Keratinocyte (primary cell): ENCODE results near the gene ITGB4. TPM values are rescaled to one million over a fixed set of nuclear protein-coding genes. Genes with fewer than 3 reads are reported as not detected.

ENCODE experiments used
- DNase-seq: peaks from one replicate; pipeline ENCODE4 v3.0.0-alpha.2; 2011; ENCODE audit warnings: low read depth, missing footprints, low spot score
- FAIRE-seq: peaks from 2 replicates; lab custom pipeline; 2011; peaks lifted over from hg19 to GRCh38; lab: Jason Lieb, UNC
- H2AFZ ChIP-seq: 2 replicates; pipeline ENCODE4 v1.6.0; 2012; ENCODE audit warnings: low read length, control low read depth, inconsistent platforms; ENCODE audit not compliant: control insufficient read depth
- H3K27ac ChIP-seq: 2 replicates; pipeline ENCODE4 v1.5.1; 2011; ENCODE audit warnings: low read length; ENCODE audit not compliant: control insufficient read depth, insufficient read depth
- H3K27me3 ChIP-seq: 3 replicates; pipeline ENCODE4 v1.6.0; 2011; ENCODE audit warnings: low read length; ENCODE audit not compliant: control insufficient read depth, insufficient read depth; ENCODE audit errors: extremely low read depth
- H3K36me3 ChIP-seq, 2 experiments: 2 replicates in 1 of 2; 3 replicates in 1 of 2; pipeline ENCODE4 v1.5.1; 2011; ENCODE audit warnings: low read length in 2 of 2, mild to moderate bottlenecking in 1 of 2; ENCODE audit not compliant: control insufficient read depth in 2 of 2, insufficient read depth in 2 of 2; ENCODE audit errors: extremely low read depth in 1 of 2
- H3K4me1 ChIP-seq: 3 replicates; pipeline ENCODE4 v1.5.1; 2011; ENCODE audit warnings: low read length; ENCODE audit not compliant: control insufficient read depth, insufficient read depth; ENCODE audit errors: extremely low read depth
- H3K4me2 ChIP-seq: 3 replicates; pipeline ENCODE4 v1.6.0; 2011; ENCODE audit warnings: low read depth, low read length; ENCODE audit not compliant: control insufficient read depth, insufficient read depth; ENCODE audit errors: extremely low read depth
- H3K4me3 ChIP-seq, 3 experiments: fragments of 200-600 bp in 1 of 3; sonication (generic) in 1 of 3; 2 replicates in 2 of 3; 3 replicates in 1 of 3; pipeline ENCODE4 v1.5.1; 2011 to 2016; ENCODE audit warnings: low read length in 3 of 3, mild to moderate bottlenecking in 3 of 3, control low read depth in 2 of 3, inconsistent platforms in 1 of 3, low read depth in 1 of 3, mixed read lengths in 1 of 3, mixed run types in 1 of 3, moderate library complexity in 1 of 3; ENCODE audit not compliant: control insufficient read depth in 2 of 3, insufficient read depth in 2 of 3; ENCODE audit errors: extremely low read depth in 1 of 3
- H3K79me2 ChIP-seq: 2 replicates; pipeline ENCODE4 v1.6.0; 2012; ENCODE audit warnings: low read length; ENCODE audit not compliant: control insufficient read depth, insufficient read depth
- H3K9ac ChIP-seq: 3 replicates; pipeline ENCODE4 v1.6.0; 2011; ENCODE audit warnings: low read length; ENCODE audit not compliant: control insufficient read depth, insufficient read depth; ENCODE audit errors: extremely low read depth
- H3K9me1 ChIP-seq: 3 replicates; pipeline ENCODE4 v1.6.0; 2011; ENCODE audit warnings: low read length; ENCODE audit not compliant: control insufficient read depth, insufficient read depth; ENCODE audit errors: extremely low read depth
- H3K9me3 ChIP-seq: 2 replicates; pipeline ENCODE4 v1.5.1; 2012; ENCODE audit warnings: low read depth, low read length; ENCODE audit not compliant: control insufficient read depth
- H4K20me1 ChIP-seq: 3 replicates; pipeline ENCODE4 v1.6.0; 2011; ENCODE audit warnings: low read length; ENCODE audit not compliant: control insufficient read depth, insufficient read depth; ENCODE audit errors: extremely low read depth
- EZH2 ChIP-seq: IDR thresholded peaks from one replicate; pipeline ENCODE4 v1.6.1; 2012; ENCODE audit warnings: inconsistent platforms, mild to moderate bottlenecking, low read length, moderate library complexity
- dilution Hi-C: fragments of 300-500 bp; cut with MboI; formaldehyde crosslinking; loops from one replicate; pipeline ENCODE4 v1.7.0; 2020; ENCODE audit warnings: low sequenced_read_pairs; ENCODE audit not compliant: extremely low pct_ligation_motif_present
- polyA plus RNA-seq, 5 experiments: library from polyadenylated mRNA; depleted of rRNA in 3 of 5; stranded (reverse) in 3 of 5; stranded (forward) in 1 of 5; unstranded in 1 of 5; fragments of >200 nt; gene quantifications; 1 replicate in 1 of 5; 2 replicates in 3 of 5; 3 replicates in 1 of 5; pipeline versions ENCODE4 v1.2.1 to v1.2.3, GENCODE V29; 2011 to 2012; ENCODE audit warnings: missing spikeins in 2 of 5, low read depth in 1 of 5, low replicate concordance in 1 of 5
- TF ChIP-seq, protein P1 (sequence below), 3 experiments: IDR thresholded peaks in 1 of 3; conservative IDR thresholded peaks in 1 of 3; optimal IDR thresholded peaks in 1 of 3; 2 replicates in 2 of 3; 3 replicates in 1 of 3; pipeline versions ENCODE3 to v1.5.1; 2011; ENCODE audit warnings: low read length in 3 of 3, mild to moderate bottlenecking in 3 of 3, moderate library complexity in 2 of 3, control low read depth in 1 of 3, inconsistent platforms in 1 of 3; ENCODE audit not compliant: insufficient read depth in 2 of 3; ENCODE audit errors: extremely low read depth in 1 of 3

The ITGB4 gene
- polyA plus RNA-seq, 1 donor (not counting 4 experiments of a cell fraction or from before 2014, with no cell fraction given): 761 TPM

DNA sequence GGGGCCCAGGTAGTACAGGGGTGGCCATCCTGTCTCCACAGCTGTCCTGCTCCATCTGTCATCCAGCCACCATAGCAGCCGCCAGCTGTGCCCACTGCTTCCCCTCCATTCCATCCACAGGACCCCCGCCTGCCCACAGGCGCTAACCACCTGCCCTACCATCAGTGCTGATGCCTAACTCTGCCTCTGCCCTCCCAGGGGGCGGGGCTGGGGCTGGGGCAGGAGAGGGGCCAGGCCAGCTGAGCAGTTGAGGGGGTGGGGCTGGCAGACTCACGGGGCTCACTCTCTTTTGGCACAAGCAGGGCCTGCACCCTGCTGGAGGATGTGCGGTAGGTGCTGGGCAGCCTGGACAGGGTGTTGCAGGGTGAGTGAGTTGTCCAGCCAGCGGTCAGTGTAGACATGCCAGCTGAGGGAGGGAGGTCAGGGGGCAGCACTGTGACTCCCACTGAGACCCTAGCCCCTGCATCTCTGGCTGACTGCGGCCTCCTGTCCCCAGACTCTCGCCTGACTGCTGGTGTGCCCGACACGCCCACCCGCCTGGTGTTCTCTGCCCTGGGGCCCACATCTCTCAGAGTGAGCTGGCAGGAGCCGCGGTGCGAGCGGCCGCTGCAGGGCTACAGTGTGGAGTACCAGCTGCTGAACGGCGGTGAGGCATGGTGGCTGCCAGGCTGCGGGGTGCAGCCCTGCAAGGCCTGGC lies 34.1 kb downstream of the ITGB4 start:
- H3K4me3 ChIP-seq: no peak overlapping the region
- no peaks in the 10 kb centered on the region for H3K4me1 ChIP-seq
- no peak overlapping the region for H3K9ac ChIP-seq
- no peaks in the 10 kb centered on the region for H3K9me1 ChIP-seq
- dilution Hi-C loops: no loop called here
- peaks cover 8% of the 10 kb centered on the region for H3K79me2 ChIP-seq
- no peak for DNase-seq
- H3K27ac ChIP-seq: no peak overlapping the region
- H3K36me3 ChIP-seq: peaks cover 58 to 75% of the 10 kb centered on the region in 2 experiments
- TF ChIP-seq, protein P1, sequence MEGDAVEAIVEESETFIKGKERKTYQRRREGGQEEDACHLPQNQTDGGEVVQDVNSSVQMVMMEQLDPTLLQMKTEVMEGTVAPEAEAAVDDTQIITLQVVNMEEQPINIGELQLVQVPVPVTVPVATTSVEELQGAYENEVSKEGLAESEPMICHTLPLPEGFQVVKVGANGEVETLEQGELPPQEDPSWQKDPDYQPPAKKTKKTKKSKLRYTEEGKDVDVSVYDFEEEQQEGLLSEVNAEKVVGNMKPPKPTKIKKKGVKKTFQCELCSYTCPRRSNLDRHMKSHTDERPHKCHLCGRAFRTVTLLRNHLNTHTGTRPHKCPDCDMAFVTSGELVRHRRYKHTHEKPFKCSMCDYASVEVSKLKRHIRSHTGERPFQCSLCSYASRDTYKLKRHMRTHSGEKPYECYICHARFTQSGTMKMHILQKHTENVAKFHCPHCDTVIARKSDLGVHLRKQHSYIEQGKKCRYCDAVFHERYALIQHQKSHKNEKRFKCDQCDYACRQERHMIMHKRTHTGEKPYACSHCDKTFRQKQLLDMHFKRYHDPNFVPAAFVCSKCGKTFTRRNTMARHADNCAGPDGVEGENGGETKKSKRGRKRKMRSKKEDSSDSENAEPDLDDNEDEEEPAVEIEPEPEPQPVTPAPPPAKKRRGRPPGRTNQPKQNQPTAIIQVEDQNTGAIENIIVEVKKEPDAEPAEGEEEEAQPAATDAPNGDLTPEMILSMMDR (optimal IDR thresholded peaks at IDR 0.05 in 1 of 3, IDR thresholded peaks at IDR 0.05 in 1 of 3, conservative IDR thresholded peaks at IDR 0.05 in 1 of 3; ENCODE audit: extremely low read depth in 1 of 3, insufficient read depth in 2 of 3, low read length in 3 of 3): peak in 1 of 3 experiments; percentile 7
- no peak for TF ChIP-seq EZH2
- H3K27me3 ChIP-seq: no peaks in the 10 kb centered on the region
- no peak for FAIRE-seq
- H2AFZ ChIP-seq: no peak overlapping the region
- H3K9me3 ChIP-seq: no peaks in the 10 kb centered on the region
- H3K4me2 ChIP-seq: no peak overlapping the region
- peaks cover 80% of the 10 kb centered on the region for H4K20me1 ChIP-seq

- Histone ChIP-seq H3K4me3 (no peak overlapping the region), H4K20me1 (peaks cover 77% of the 10 kb centered on the region), H3K9ac (no peak overlapping the region), H3K4me1 (no peaks in the 10 kb centered on the region), H3K27me3 (no peaks in the 10 kb centered on the region), H3K4me2 (no peak overlapping the region), H2AFZ (no peak overlapping the region), H3K79me2 (peaks cover 3% of the 10 kb centered on the region), H3K9me1 (no peaks in the 10 kb centered on the region), H3K9me3 (no peaks in the 10 kb centered on the region), H3K27ac (no peak overlapping the region), H3K36me3 (peaks cover 52 to 68% of the 10 kb centered on the region in 2 experiments)
- TF ChIP-seq EZH2: no peak
- TF ChIP-seq, protein P1 (optimal IDR thresholded peaks at IDR 0.05 in 1 of 3, IDR thresholded peaks at IDR 0.05 in 1 of 3, conservative IDR thresholded peaks at IDR 0.05 in 1 of 3; ENCODE audit: extremely low read depth in 1 of 3, insufficient read depth in 2 of 3, low read length in 3 of 3): no peak
- no peak for DNase-seq
- no peak for FAIRE-seq
- dilution Hi-C loops: no loop called here
Observed at GRCh38 chr17:75755990-75756389, 34.7 kb downstream of the ITGB4 start.
